Stimulated activated CD8-positive, alpha-beta memory T cell treated with anti-CD3 and anti-CD28 coated beads, Interleukin-2, amount 100 ng/mL, for 1 hour (primary cell): Measurements from ENCODE around the gene SERPINB2.
"Not testable (repeated sequence)": the region's sequence is repeated elsewhere in the genome, so short reads cannot be mapped to it uniquely, and the experiment has no call there.

Experiments
- DNase-seq, 2 donors: peaks; one replicate each; pipeline ENCODE4 v3.0.0-alpha.2; 2020; ENCODE audit warnings: low read depth in 2 of 2

The SERPINB2 gene

DNA sequence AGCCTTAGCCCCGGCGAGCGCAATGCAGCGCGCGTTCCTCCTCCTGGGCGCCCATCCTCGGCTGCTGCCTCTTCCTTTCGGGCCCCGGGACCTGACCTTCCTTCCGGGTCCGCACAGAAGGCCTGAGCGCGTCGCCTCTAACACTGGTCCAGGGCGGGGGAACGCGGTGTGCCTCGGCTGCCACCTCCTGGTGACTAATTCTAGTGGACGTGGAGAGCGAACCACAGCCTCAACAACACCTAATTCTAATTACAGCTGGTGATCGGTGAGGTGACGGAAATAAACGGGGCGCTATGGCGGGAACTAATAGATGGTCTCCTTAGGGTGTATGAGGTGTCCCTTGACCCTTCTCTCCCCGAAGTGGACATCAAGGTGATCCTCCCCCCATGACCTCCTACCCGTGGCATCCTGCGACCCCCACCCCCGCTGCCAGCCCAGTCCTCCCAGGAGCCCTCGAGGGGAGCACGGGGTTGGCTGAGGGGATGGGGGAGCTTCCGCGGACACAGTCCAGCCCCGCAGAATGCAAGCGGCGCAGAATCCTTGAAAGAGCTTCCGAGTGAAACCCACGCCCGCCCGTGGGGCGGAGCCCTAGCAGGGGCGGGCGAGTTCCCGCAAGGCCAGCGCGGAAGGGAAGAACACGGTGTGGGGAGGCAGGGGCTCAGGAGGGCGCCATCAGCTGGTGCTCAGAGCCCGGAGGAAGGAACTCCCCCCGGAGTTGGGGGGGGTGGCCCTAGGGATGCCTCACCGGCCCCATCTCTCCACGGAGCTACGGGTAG is 48.8 kb downstream of the SERPINB2 start:
- peak in 1 of 2 donors; percentile 35 for DNase-seq

DNA sequence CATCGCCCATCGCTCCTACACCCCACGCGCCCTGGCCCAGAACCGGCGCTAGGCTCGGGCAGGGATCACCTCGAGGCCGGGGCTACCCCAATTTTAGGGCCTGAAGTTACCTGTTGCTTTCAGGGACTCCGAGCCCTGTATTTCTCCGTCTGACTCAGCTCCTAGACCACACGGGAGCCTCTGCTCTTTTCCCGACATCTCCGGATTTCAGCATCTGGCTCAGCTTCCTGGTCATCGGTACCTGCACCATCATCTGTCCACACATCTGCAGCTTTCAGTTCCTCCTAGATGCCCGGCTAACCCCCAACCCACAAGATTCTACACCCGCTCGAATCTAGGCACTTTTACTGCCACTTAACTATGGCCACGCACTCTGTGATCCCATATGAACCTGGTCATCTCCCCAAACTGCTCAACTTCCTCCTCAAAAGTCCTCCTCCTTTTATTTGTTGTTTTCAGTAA is 49.5 kb downstream of the SERPINB2 start:
- DNase-seq = no peak

- no peak for DNase-seq
These were observed 52.5 kb downstream of the SERPINB2 start for GRCh38 chr18:63940008-63940407.

- DNase-seq = not testable (repeated sequence)
These were observed 53.1 kb downstream of the SERPINB2 start for GRCh38 chr18:63940543-63941050.

DNA sequence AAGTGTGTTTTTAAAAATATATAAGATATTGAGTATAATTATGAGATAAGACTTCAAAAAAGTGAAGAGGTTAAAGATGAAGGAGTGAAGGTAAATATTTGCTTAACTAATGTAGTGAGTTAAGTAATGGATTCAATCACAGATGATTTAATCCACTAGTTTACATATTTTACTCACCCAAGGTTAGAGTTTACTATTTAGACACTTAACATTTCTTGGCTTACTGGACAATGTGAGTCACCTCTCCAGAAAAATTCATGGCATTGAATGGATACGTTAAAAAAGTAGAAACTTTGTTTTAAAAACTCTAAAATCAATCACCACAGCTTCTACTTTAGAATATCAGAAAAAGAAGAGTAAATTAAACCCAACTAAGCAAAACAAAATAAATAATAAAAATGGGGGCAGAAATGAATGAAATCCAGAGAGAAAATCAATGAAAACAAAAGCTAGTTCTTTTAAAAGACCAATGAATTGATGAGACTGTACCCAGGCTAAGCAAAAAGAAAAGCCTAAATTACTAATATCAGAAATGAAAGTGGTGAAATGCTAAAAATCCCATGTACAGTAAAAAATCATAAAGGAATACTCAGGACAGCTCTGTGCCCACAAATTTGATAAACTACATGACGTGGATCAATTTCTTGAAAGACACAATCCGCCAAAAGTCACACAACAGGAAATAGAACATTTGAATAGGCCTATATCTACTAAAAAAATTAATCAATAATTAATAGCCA is 59.7 kb downstream of the SERPINB2 start:
- DNase-seq = no peak

DNA sequence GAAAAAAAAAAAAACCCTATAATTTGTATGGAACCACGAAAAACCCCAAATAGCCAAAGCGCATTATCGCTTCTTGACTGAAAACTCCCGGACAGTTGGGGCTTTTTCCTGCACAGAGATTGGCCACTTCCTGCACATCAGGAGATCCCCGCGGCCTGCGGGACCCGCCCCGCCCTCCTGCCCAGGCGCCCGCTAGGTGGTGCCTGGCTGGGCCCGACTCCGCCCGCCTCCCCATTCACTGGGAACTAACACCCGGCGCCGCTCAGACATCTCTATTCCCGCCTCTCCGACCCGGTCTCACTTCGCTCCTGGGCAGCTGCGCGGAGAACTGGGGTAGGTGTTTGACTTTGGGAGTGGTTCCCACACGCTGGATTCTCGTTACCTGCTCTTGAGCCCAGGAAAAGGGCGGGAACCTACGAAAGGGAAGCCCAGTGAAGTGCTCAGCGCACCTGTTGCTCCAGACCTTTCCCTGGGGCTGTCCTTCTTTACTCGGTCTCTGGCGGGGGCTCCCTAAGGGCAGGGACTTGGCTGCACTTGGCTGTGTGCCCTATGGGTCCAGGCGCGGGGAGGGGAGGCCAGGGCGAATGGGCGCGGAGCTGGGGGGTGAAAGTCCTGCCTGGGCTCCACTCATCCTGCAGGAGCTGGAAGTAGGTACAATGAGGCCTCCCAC is 61.7 kb downstream of the SERPINB2 start, which contains the start of gene HMSD:
Gene HMSD, plus strand, starts transcription at position 234 of the 670 bp plus-strand sequence. CDS start 4,155 bp downstream, outside the sequence.
- DNase-seq = no peak

DNA sequence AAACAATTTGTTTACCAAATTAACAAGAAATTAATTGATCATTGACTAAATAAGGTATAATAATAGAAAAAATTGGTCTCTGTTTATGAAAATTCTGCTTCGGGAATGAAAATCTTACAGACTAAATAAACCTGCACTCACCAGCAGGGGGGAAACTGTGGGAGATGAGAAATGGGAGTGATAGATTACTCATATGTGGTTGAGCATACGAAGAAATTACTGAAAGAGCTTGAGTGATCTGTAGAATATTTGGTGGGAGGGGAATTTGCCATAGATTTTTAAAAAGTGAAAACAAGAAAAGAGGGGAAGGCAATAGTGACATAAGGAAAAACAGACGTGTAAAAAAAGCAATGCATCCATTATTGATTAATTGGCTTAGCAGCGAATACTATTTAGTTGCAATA is 63.8 kb downstream of the SERPINB2 start:
- no peak for DNase-seq
